HCT116 (cell line): ENCODE results near the gene OTULINL.

Source experiments
- CTCF ChIP-seq, 3 experiments: fragments of 200-600 bp in 1 of 3; sonication (generic) in 1 of 3; IDR thresholded peaks in 2 of 3; conservative IDR thresholded peaks in 1 of 3; 2 replicates each; pipeline ENCODE4 v1.5.1; 2012 to 2017; ENCODE audit warnings: low read depth in 2 of 3, low read length in 2 of 3, antibody characterized with exemption in 1 of 3, borderline replicate concordance in 1 of 3, control low read depth in 1 of 3, mild to moderate bottlenecking in 1 of 3, mixed read lengths in 1 of 3, mixed run types in 1 of 3, moderate library complexity in 1 of 3; ENCODE audit not compliant: insufficient read depth in 1 of 3
- EGR1 ChIP-seq: IDR thresholded peaks from 2 replicates; pipeline ENCODE4 v1.6.1; 2012; ENCODE audit warnings: low read depth
- EZH2 ChIP-seq: fragments of 200-600 bp; sonication (generic); IDR thresholded peaks from 2 replicates; pipeline ENCODE4 v1.6.1; 2017; ENCODE audit warnings: antibody characterized with exemption, mixed run types
- EZH2phosphoT487 ChIP-seq: fragments of 200-600 bp; IDR thresholded peaks from 2 replicates; pipeline ENCODE4 v1.6.1; 2018; ENCODE audit warnings: antibody characterized with exemption, borderline replicate concordance
- FOSL1 ChIP-seq: IDR thresholded peaks from 2 replicates; pipeline ENCODE4 v1.6.1; 2012; ENCODE audit warnings: low read depth
- POLR2A ChIP-seq: IDR thresholded peaks from 2 replicates; pipeline ENCODE4 v1.7.0; 2011; ENCODE audit warnings: borderline replicate concordance; ENCODE audit not compliant: insufficient read depth, insufficient read length; ENCODE audit errors: extremely low read depth
- POLR2AphosphoS5 ChIP-seq: IDR thresholded peaks from 2 replicates; pipeline ENCODE4 v1.6.1; 2011; ENCODE audit warnings: mild to moderate bottlenecking, low read depth, low read length, moderate library complexity
- REST ChIP-seq: IDR thresholded peaks from 2 replicates; pipeline ENCODE4 v1.6.1; 2012; ENCODE audit warnings: low read depth
- SRF ChIP-seq: IDR thresholded peaks from 2 replicates; pipeline ENCODE4 v1.6.1; 2012; ENCODE audit warnings: low read depth
- YY1 ChIP-seq: IDR thresholded peaks from 2 replicates; pipeline ENCODE4 v1.6.1; 2011; ENCODE audit warnings: low read length, low read depth, moderate library complexity, mild to moderate bottlenecking; ENCODE audit not compliant: insufficient replicate concordance; ENCODE audit errors: extremely low read depth
- ZNF274 ChIP-seq: fragments of 200-500 bp; sonication (Bioruptor generic); IDR thresholded peaks from 2 replicates; pipeline ENCODE4 v1.6.1; 2014; ENCODE audit warnings: mild to moderate bottlenecking, low read depth, low read length, inconsistent platforms

GRCh38 chr5:14576206-14576605 lies 5.4 kb upstream of the OTULINL start:
- TF ChIP-seq POLR2A (no peak), CTCF (IDR thresholded peaks at IDR 0.05 in 2 of 3, conservative IDR thresholded peaks at IDR 0.05 in 1 of 3; ENCODE audit: borderline replicate concordance in 1 of 3, insufficient read depth in 1 of 3, low read depth in 2 of 3, low read length in 2 of 3) (no peak), ZNF274 (no peak), EZH2 (no peak), EGR1 (no peak), EZH2phosphoT487 (no peak), POLR2AphosphoS5 (no peak), REST (no peak), YY1 (no peak), FOSL1 (no peak), SRF (no peak)
